ENCODE data around the gene ENO2.
"Not testable (repeated sequence)": the region's sequence is repeated elsewhere in the genome, so short reads cannot be mapped to it uniquely, and the experiment has no call there.

Gene ENO2

GRCh38 chr12:6886206-6886999 lies 28.0 kb upstream of the ENO2 start:
- not testable (repeated sequence) for DNase-seq

- no peak for DNase-seq
Measured at GRCh38 chr12:6887460-6887859, 26.9 kb upstream of the ENO2 start.

GRCh38 chr12:6888360-6888759 lies 26.0 kb upstream of the ENO2 start:
- DNase-seq = no peak

- not testable (repeated sequence) for DNase-seq
Measured at GRCh38 chr12:6888794-6889193, 25.6 kb upstream of the ENO2 start.

GRCh38 chr12:6889775-6890573 lies 24.4 kb upstream of the ENO2 start:
- DNase-seq = not testable (repeated sequence)

GRCh38 chr12:6890789-6891645 lies 23.4 kb upstream of the ENO2 start:
- DNase-seq = peak; percentile 79

- DNase-seq = no peak
Measured at GRCh38 chr12:6891646-6892001, 22.8 kb upstream of the ENO2 start.

GRCh38 chr12:6892683-6893082 lies 21.7 kb upstream of the ENO2 start:
- DNase-seq = not testable (repeated sequence)

GRCh38 chr12:6894321-6894720 lies 20.1 kb upstream of the ENO2 start:
- no peak for DNase-seq

- no peak for DNase-seq
Measured at GRCh38 chr12:6896846-6897435, 17.4 kb upstream of the ENO2 start.

GRCh38 chr12:6899427-6899826 lies 15.0 kb upstream of the ENO2 start:
- no peak for DNase-seq

GRCh38 chr12:6899837-6900519 lies 14.4 kb upstream of the ENO2 start:
- no peak for DNase-seq

- no peak for DNase-seq
Measured at GRCh38 chr12:6902448-6902847, 11.9 kb upstream of the ENO2 start.

- DNase-seq = no peak
Measured at GRCh38 chr12:6903722-6904121, 10.7 kb upstream of the ENO2 start.

- DNase-seq = peak; percentile 76
Measured at GRCh38 chr12:6904280-6905276, 9.8 kb upstream of the ENO2 start, which contains the start of gene LRRC23. TSS of gene LRRC23 (plus strand) at chr12:6904822. CDS start at chr12:6905634, 812 bp downstream.

- no peak for DNase-seq
Measured at GRCh38 chr12:6905414-6906040, 8.9 kb upstream of the ENO2 start.

GRCh38 chr12:6908141-6908540 lies 6.2 kb upstream of the ENO2 start:
- DNase-seq = not testable (repeated sequence)

GRCh38 chr12:6909421-6910145 lies 4.8 kb upstream of the ENO2 start:
- no peak for DNase-seq

- no peak for DNase-seq
Measured at GRCh38 chr12:6912164-6912935, 2.0 kb upstream of the ENO2 start.

All from DMS 273 treated with DMSO at 0.1 percent for 48 hours (cell line).